ENCODE results near the gene SIN3B. TPM values are rescaled to one million over a fixed set of nuclear protein-coding genes. Genes with fewer than 3 reads are reported as not detected.

SIN3B gene
- total RNA-seq, 1 donor from 2014 or later = 84.8 TPM

DNA sequence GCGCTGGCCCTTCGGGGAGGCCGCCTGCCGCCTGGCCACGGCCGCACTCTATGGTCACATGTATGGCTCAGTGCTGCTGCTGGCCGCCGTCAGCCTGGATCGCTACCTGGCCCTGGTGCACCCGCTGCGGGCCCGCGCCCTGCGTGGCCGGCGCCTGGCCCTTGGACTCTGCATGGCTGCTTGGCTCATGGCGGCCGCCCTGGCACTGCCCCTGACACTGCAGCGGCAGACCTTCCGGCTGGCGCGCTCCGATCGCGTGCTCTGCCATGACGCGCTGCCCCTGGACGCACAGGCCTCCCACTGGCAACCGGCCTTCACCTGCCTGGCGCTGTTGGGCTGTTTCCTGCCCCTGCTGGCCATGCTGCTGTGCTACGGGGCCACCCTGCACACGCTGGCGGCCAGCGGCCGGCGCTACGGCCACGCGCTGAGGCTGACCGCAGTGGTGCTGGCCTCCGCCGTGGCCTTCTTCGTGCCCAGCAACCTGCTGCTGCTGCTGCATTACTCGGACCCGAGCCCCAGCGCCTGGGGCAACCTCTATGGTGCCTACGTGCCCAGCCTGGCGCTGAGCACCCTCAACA lies 60.8 kb downstream of the SIN3B start:
- H3K27ac Mint-ChIP-seq (ENCODE audit: unreplicated experiment) = no peak overlapping the region
- H3K27me3 Mint-ChIP-seq (ENCODE audit: unreplicated experiment) = peaks cover 4% of the 10 kb centered on the region
- DNase-seq (ENCODE audit: low spot score) = no peak
- H3K4me3 Mint-ChIP-seq (ENCODE audit: unreplicated experiment) = no peak overlapping the region
- TF ChIP-seq, protein P1, sequence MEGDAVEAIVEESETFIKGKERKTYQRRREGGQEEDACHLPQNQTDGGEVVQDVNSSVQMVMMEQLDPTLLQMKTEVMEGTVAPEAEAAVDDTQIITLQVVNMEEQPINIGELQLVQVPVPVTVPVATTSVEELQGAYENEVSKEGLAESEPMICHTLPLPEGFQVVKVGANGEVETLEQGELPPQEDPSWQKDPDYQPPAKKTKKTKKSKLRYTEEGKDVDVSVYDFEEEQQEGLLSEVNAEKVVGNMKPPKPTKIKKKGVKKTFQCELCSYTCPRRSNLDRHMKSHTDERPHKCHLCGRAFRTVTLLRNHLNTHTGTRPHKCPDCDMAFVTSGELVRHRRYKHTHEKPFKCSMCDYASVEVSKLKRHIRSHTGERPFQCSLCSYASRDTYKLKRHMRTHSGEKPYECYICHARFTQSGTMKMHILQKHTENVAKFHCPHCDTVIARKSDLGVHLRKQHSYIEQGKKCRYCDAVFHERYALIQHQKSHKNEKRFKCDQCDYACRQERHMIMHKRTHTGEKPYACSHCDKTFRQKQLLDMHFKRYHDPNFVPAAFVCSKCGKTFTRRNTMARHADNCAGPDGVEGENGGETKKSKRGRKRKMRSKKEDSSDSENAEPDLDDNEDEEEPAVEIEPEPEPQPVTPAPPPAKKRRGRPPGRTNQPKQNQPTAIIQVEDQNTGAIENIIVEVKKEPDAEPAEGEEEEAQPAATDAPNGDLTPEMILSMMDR (IDR thresholded peaks at IDR 0.05; ENCODE audit: unreplicated experiment) = no peak
- peaks cover 3% of the 10 kb centered on the region for H3K4me1 Mint-ChIP-seq (ENCODE audit: unreplicated experiment)
- no peaks in the 10 kb centered on the region for H3K36me3 Mint-ChIP-seq (ENCODE audit: low read depth, unreplicated experiment)
- H3K9me3 Mint-ChIP-seq (ENCODE audit: unreplicated experiment) = no peaks in the 10 kb centered on the region

DNA sequence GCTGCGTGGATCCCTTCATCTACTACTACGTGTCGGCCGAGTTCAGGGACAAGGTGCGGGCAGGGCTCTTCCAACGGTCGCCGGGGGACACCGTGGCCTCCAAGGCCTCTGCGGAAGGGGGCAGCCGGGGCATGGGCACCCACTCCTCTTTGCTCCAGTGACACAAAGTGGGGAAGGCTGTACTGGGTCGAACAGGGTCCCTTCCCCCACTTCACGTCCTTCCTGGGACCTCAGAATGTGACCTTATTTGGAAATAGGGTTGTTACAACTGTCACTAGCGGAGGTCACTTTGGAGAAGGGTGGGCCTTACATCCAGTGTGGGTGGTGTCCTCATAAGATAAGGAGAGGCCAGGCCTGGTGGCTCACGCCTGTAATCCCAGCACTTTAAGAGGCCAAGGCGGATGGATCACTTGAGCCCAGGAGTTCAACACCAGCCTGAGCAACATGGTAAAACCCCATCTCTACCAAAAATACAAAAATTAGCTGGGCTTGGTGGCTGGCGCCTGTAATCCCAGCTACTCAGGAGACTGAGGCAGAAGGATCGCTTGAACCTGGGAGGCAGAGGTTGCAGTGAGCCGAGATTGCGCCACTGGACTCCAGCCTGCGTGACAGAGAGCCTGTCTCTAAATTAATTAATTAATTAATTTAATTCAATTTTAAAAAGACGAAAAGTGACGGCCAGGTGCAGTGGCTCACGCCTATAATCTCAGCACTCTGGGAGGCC lies 61.4 kb downstream of the SIN3B start:
- no peak overlapping the region for H3K4me3 Mint-ChIP-seq (ENCODE audit: unreplicated experiment)
- H3K27ac Mint-ChIP-seq (ENCODE audit: unreplicated experiment) = no peak overlapping the region
- H3K27me3 Mint-ChIP-seq (ENCODE audit: unreplicated experiment) = peaks cover 2% of the 10 kb centered on the region
- peaks cover 6% of the 10 kb centered on the region for H3K4me1 Mint-ChIP-seq (ENCODE audit: unreplicated experiment)
- H3K9me3 Mint-ChIP-seq (ENCODE audit: unreplicated experiment) = no peaks in the 10 kb centered on the region
- DNase-seq (ENCODE audit: low spot score) = no peak
- TF ChIP-seq, protein P1 (IDR thresholded peaks at IDR 0.05; ENCODE audit: unreplicated experiment) = no peak
- H3K36me3 Mint-ChIP-seq (ENCODE audit: low read depth, unreplicated experiment) = no peaks in the 10 kb centered on the region

DNA sequence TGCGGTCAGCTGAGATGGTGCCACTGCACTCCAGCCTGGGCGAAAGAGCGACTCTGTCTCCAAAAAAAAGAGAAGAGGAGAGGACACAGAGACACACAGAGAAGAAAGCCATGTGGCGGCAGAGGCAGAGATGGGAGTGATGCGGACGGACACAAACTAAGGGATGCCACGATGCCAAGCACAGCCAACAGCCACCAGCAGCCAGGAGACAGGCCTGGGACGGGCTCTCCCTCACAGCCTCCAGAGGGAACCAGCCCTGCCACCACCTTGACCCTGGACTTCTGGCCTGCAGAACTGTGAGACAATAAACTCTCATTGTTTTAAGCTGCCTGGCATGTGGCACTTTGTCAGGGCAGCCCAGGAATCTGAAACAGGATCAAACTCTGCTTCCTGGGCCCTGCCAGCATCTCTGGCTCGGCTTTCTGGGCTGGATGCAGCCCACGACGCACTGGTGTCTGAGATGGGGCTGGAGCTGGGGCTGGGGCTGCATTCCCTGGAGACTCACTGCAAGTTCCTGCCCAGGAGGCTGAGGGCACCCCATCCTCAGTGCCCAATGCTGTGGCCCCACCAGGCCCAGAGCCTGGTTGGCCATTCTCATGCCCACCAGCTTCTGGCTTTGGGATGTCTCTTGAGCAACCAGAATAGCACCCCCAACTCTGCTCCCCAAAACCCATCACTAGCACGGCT lies 62.6 kb downstream of the SIN3B start:
- H3K27ac Mint-ChIP-seq (ENCODE audit: unreplicated experiment) = no peak overlapping the region
- H3K9me3 Mint-ChIP-seq (ENCODE audit: unreplicated experiment) = no peaks in the 10 kb centered on the region
- no peaks in the 10 kb centered on the region for H3K36me3 Mint-ChIP-seq (ENCODE audit: low read depth, unreplicated experiment)
- H3K4me1 Mint-ChIP-seq (ENCODE audit: unreplicated experiment) = peaks cover 6% of the 10 kb centered on the region
- H3K4me3 Mint-ChIP-seq (ENCODE audit: unreplicated experiment) = no peak overlapping the region
- TF ChIP-seq, protein P1 (IDR thresholded peaks at IDR 0.05; ENCODE audit: unreplicated experiment) = no peak
- no peak for DNase-seq (ENCODE audit: low spot score)
- H3K27me3 Mint-ChIP-seq (ENCODE audit: unreplicated experiment) = peaks cover 2% of the 10 kb centered on the region

DNA sequence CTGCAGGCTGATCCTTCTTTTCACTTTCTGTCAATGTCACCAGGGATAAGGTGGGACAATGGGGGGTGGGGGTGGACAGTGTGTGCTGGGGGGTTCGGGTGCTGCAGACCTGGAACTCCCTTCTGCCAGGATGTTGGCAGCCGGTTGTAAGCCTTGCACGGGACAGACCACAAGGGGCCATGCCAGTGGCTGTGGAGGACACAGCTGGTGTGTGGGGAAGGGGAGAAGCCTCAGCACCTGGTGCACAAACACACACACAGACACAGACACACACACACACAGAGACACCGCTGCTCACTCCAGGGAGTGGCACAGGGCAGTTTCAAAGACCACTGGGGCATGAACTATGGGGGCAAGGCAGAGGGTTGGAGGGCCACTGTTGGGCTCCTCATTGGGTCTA lies 63.2 kb downstream of the SIN3B start:
- no peaks in the 10 kb centered on the region for H3K36me3 Mint-ChIP-seq (ENCODE audit: low read depth, unreplicated experiment)
- TF ChIP-seq, protein P1 (IDR thresholded peaks at IDR 0.05; ENCODE audit: unreplicated experiment) = no peak
- no peak overlapping the region for H3K4me3 Mint-ChIP-seq (ENCODE audit: unreplicated experiment)
- peaks cover 2% of the 10 kb centered on the region for H3K27me3 Mint-ChIP-seq (ENCODE audit: unreplicated experiment)
- no peaks in the 10 kb centered on the region for H3K9me3 Mint-ChIP-seq (ENCODE audit: unreplicated experiment)
- peaks cover 6% of the 10 kb centered on the region for H3K4me1 Mint-ChIP-seq (ENCODE audit: unreplicated experiment)
- DNase-seq (ENCODE audit: low spot score) = no peak
- H3K27ac Mint-ChIP-seq (ENCODE audit: unreplicated experiment) = no peak overlapping the region

Data from endothelial cell (in vitro differentiated cells).